ENCODE measurements around the gene KIF1A. TPM values are rescaled to one million over a fixed set of nuclear protein-coding genes. Genes with fewer than 3 reads are reported as not detected.

KIF1A gene
- total and polyA plus RNA-seq, 10 of the 15 experiments (the other 5 are each of a cell fraction or from before 2014, with no cell fraction given) = 0.04 to 0.95 (median 0.06) TPM; not detected in 5

- Histone ChIP-seq H3K79me2 (ENCODE audit: control insufficient read depth, insufficient read depth, low read length) (no peaks in the 10 kb centered on the region), H4K20me1 (ENCODE audit: control insufficient read depth, insufficient read depth) (no peaks in the 10 kb centered on the region), H3K4me1 (ENCODE audit: control insufficient read depth, insufficient read depth, low read length) (no peaks in the 10 kb centered on the region), H3K9ac (ENCODE audit: control insufficient read depth, insufficient read depth, low read length) (no peak overlapping the region), H3K36me3 (ENCODE audit: control insufficient read depth in 2 of 2, insufficient read depth in 2 of 2, low read length in 1 of 2) (no peaks in the 10 kb centered on the region), H3K27ac (ENCODE audit: control insufficient read depth, insufficient read depth) (no peak overlapping the region), H3K27me3 (replicated peaks in 1 of 2; ENCODE audit: control insufficient read depth in 2 of 2, insufficient read depth in 2 of 2, low read length in 1 of 2) (no peaks in the 10 kb centered on the region; a peak in 2 of 4 replicates), H3K9me3 (replicated peaks; ENCODE audit: control insufficient read depth, insufficient read depth, low read length) (no peaks in the 10 kb centered on the region; the same call in 2 of the 3 replicates), H3K4me3 (no peak overlapping the region), H2AFZ (ENCODE audit: control insufficient read depth, low read depth, low read length) (no peak overlapping the region), H3K4me2 (ENCODE audit: control insufficient read depth, insufficient read depth) (no peak overlapping the region)
- intact Hi-C loops (cut with micrococcal nuclease; ENCODE audit: unreplicated experiment) = loop anchor here (1.0 kb wide), 1 partner anchor 325 kb away; no protein-coding TSS in a partner anchor
- ChIA-PET RAD21 (ENCODE audit: unreplicated experiment) (interaction anchor here (1.1 to 1.9 kb wide), 2 partner anchors 12 to 325 kb away, joined by 3 to 21 read pairs; no protein-coding TSS in a partner anchor), CTCF (interaction anchor here (1.3 to 3.4 kb wide), 2 partner anchors 15 to 325 kb away, joined by 3 to 31 read pairs; no protein-coding TSS in a partner anchor), POLR2A (interaction anchor here (0.6 kb wide), 1 partner anchor 257 kb away, joined by 3 read pairs; no protein-coding TSS in a partner anchor), SMC1A (ENCODE audit: uncharacterized antibody, unreplicated experiment) (interaction anchor here (1.0 to 1.2 kb wide), 3 partner anchors 34 to 343 kb away, joined by 3 to 11 read pairs (median 3); no protein-coding TSS in a partner anchor)
- in situ Hi-C loops (cut with MboI) = loop anchor here (25.0 kb wide), 1 partner anchor 327 kb away; no protein-coding TSS in a partner anchor
- WGBS (ENCODE audit: insufficient coverage, insufficient replicate concordance, low lambda C conversion rate, missing lambda C conversion rate) = 36% methylated on average over 28 of the region's 28 CpGs
- no peak for ATAC-seq
- BruUV-seq (replicated peaks) = no TSS peak
- no peak for FAIRE-seq
- no peak for DNase-seq (ENCODE audit: low read depth, low spot score)
- TF ChIP-seq NBN (IDR thresholded peaks at IDR 0.05) (no peak), CBX3 (IDR thresholded peaks at IDR 0.05; ENCODE audit: borderline replicate concordance, low read depth) (no peak), CUX1 (IDR thresholded peaks at IDR 0.05; ENCODE audit: insufficient replicate concordance, low read depth, low read length) (no peak), MEF2A (IDR thresholded peaks at IDR 0.05; ENCODE audit: insufficient read depth, low read depth, low read length) (no peak), RB1 (IDR thresholded peaks at IDR 0.05; ENCODE audit: borderline replicate concordance) (no peak), ZBTB40 (IDR thresholded peaks at IDR 0.05; ENCODE audit: borderline replicate concordance) (no peak), RELA (IDR thresholded peaks at IDR 0.05; ENCODE audit: borderline replicate concordance, partially characterized antibody) (no peak), SREBF2 (IDR thresholded peaks at IDR 0.05; ENCODE audit: low read length) (no peak), E2F4 (IDR thresholded peaks at IDR 0.05; ENCODE audit: low read depth, low read length) (no peak)
These were observed 19.4 kb upstream of the KIF1A start for GRCh38 chr2:240839152-240840143.
